Measurements from ENCODE around the gene APPL2. TPM values are rescaled to one million over a fixed set of nuclear protein-coding genes. Genes with fewer than 3 reads are reported as not detected.

The APPL2 gene
- total RNA-seq, 1 experiment from 2014 or later: 16.1 TPM

DNA sequence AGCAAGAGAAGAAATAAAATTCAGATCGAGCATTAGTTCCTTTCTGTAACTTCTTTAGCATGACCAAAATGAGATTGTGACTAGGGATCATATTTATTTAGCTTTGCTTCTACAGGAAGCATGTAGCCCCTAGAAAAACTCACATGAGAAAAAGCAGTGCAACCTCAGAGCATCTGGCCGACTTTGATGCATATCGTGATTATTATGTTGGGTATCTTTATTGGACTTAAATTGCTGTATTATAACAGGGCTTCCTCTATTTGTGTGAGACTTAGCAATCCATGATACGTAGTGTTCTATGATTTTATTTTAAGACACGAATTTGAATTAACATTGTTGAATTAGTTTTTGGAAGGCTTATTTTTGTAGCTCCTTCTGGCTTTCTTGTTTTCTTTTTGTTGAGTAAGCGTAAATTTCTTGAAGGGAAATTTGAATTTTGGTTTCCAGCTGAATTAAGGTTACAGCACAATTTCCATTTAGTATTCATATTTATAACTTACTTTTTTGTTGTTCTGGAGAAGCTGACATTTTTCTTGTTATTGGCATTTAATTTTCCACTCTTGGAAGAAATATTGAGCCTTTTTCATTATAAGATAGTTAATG lies 94.6 kb downstream of the APPL2 start (continued):
- TF ChIP-seq, protein P1, sequence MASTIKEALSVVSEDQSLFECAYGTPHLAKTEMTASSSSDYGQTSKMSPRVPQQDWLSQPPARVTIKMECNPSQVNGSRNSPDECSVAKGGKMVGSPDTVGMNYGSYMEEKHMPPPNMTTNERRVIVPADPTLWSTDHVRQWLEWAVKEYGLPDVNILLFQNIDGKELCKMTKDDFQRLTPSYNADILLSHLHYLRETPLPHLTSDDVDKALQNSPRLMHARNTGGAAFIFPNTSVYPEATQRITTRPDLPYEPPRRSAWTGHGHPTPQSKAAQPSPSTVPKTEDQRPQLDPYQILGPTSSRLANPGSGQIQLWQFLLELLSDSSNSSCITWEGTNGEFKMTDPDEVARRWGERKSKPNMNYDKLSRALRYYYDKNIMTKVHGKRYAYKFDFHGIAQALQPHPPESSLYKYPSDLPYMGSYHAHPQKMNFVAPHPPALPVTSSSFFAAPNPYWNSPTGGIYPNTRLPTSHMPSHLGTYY (CRISPR knock-in tag; IDR thresholded peaks at IDR 0.05): no peak
- TF ChIP-seq HMGA2 (CRISPR knock-in tag; IDR thresholded peaks at IDR 0.05): no peak

DNA sequence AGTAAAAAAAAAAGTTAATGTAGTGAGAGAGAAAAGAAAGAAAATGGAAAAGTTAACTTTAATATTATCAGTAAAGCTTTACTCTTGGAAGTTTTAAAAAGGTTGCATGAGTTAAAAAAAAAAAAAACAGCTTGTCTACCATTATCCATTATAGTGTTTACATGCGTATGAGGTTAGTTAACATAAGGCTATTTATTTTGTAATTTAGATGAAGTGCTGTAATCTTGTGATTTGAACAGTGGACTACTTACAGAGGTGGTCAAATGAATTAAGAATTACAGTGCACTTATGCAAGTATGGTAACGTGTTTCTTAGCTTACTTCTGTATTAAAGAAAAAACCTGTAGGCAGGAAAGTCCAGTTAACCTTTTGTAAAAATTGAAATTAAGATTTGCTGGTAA lies 97.7 kb downstream of the APPL2 start:
- CTCF ChIA-PET: no interaction called here
- Mint-ChIP-seq H3K27ac (no peak overlapping the region), H3K9me3 (no peaks in the 10 kb centered on the region), H3K4me1 (no peaks in the 10 kb centered on the region), H3K4me3 (no peak overlapping the region), H3K36me3 (peaks cover 51% of the 10 kb centered on the region), H3K27me3 (ENCODE audit: low read depth) (no peaks in the 10 kb centered on the region)
- DNase-seq (ENCODE audit: low spot score) (no peak), ATAC-seq (no peak)
- POLR2A ChIA-PET: no interaction called here
- TF ChIP-seq NR3C1 (CRISPR knock-in tag; conservative IDR thresholded peaks at IDR 0.05; ENCODE audit: low read depth) (no peak), NR2C2 (CRISPR knock-in tag; IDR thresholded peaks at IDR 0.05) (no peak), ZNF671 (CRISPR knock-in tag; IDR thresholded peaks at IDR 0.05) (no peak), SMAD3 (CRISPR knock-in tag; IDR thresholded peaks at IDR 0.05; ENCODE audit: borderline replicate concordance) (no peak), RELA (CRISPR knock-in tag; IDR thresholded peaks at IDR 0.05; ENCODE audit: borderline replicate concordance) (no peak), ATF1 (CRISPR knock-in tag; IDR thresholded peaks at IDR 0.05) (no peak), JUN (CRISPR knock-in tag; IDR thresholded peaks at IDR 0.05) (no peak), HMGA2 (CRISPR knock-in tag; IDR thresholded peaks at IDR 0.05) (no peak), ZNF416 (CRISPR knock-in tag; IDR thresholded peaks at IDR 0.05) (no peak), GABPB1 (CRISPR knock-in tag; IDR thresholded peaks at IDR 0.05) (no peak)
- TF ChIP-seq, protein P2, sequence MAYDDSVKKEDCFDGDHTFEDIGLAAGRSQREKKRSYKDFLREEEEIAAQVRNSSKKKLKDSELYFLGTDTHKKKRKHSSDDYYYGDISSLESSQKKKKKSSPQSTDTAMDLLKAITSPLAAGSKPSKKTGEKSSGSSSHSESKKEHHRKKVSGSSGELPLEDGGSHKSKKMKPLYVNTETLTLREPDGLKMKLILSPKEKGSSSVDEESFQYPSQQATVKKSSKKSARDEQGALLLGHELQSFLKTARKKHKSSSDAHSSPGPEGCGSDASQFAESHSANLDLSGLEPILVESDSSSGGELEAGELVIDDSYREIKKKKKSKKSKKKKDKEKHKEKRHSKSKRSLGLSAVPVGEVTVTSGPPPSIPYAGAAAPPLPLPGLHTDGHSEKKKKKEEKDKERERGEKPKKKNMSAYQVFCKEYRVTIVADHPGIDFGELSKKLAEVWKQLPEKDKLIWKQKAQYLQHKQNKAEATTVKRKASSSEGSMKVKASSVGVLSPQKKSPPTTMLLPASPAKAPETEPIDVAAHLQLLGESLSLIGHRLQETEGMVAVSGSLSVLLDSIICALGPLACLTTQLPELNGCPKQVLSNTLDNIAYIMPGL (CRISPR knock-in tag; IDR thresholded peaks at IDR 0.05): no peak
- TF ChIP-seq, protein P3, sequence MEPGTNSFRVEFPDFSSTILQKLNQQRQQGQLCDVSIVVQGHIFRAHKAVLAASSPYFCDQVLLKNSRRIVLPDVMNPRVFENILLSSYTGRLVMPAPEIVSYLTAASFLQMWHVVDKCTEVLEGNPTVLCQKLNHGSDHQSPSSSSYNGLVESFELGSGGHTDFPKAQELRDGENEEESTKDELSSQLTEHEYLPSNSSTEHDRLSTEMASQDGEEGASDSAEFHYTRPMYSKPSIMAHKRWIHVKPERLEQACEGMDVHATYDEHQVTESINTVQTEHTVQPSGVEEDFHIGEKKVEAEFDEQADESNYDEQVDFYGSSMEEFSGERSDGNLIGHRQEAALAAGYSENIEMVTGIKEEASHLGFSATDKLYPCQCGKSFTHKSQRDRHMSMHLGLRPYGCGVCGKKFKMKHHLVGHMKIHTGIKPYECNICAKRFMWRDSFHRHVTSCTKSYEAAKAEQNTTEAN (CRISPR knock-in tag; IDR thresholded peaks at IDR 0.05): no peak
- TF ChIP-seq, protein P4, sequence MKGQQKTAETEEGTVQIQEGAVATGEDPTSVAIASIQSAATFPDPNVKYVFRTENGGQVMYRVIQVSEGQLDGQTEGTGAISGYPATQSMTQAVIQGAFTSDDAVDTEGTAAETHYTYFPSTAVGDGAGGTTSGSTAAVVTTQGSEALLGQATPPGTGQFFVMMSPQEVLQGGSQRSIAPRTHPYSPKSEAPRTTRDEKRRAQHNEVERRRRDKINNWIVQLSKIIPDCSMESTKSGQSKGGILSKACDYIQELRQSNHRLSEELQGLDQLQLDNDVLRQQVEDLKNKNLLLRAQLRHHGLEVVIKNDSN (CRISPR knock-in tag; IDR thresholded peaks at IDR 0.05): no peak
- TF ChIP-seq, protein P5, sequence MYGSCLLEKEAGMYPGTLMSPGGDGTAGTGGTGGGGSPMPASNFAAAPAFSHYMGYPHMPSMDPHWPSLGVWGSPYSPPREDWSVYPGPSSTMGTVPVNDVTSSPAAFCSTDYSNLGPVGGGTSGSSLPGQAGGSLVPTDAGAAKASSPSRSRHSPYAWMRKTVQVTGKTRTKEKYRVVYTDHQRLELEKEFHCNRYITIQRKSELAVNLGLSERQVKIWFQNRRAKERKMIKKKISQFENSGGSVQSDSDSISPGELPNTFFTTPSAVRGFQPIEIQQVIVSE (CRISPR knock-in tag; IDR thresholded peaks at IDR 0.05; ENCODE audit: borderline replicate concordance): no peak
- TF ChIP-seq, protein P6, sequence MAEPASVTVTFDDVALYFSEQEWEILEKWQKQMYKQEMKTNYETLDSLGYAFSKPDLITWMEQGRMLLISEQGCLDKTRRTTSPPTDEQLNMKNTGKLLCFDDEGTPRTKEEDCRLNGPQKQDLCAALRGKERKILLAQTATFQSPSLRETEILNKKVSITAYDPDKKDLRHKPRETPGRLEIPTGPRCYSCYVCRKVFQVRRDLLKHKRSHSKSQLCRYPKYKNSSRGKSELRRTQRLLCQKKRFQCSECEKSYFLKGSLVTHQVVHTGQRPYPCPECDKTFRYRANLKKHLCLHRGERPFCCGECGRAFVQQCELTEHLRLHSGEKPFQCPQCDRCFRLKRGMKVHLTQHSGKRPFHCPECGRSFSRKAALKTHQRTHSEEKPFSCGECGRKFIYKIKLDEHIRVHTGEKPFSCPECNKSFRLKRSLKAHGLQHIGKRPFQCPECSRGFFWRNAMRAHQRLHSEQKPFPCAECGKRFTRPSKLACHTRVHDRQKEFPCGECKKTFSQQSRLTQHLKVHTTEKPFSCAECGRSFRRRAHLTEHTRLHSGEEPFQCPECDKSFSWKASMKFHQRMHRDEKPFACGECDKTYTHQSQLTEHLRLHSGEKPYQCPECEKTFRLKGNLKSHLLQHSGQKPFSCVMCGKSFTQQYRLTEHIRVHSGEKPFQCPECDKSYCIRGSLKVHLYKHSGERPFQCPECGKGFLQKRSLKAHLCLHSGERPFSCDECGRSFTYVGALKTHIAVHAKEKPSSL (CRISPR knock-in tag; conservative IDR thresholded peaks at IDR 0.05): no peak
- TF ChIP-seq, protein P7, sequence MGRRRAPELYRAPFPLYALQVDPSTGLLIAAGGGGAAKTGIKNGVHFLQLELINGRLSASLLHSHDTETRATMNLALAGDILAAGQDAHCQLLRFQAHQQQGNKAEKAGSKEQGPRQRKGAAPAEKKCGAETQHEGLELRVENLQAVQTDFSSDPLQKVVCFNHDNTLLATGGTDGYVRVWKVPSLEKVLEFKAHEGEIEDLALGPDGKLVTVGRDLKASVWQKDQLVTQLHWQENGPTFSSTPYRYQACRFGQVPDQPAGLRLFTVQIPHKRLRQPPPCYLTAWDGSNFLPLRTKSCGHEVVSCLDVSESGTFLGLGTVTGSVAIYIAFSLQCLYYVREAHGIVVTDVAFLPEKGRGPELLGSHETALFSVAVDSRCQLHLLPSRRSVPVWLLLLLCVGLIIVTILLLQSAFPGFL (CRISPR knock-in tag; IDR thresholded peaks at IDR 0.05; ENCODE audit: borderline replicate concordance): no peak
- TF ChIP-seq, protein P8, sequence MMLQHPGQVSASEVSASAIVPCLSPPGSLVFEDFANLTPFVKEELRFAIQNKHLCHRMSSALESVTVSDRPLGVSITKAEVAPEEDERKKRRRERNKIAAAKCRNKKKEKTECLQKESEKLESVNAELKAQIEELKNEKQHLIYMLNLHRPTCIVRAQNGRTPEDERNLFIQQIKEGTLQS (CRISPR knock-in tag; conservative IDR thresholded peaks at IDR 0.05): no peak
- TF ChIP-seq, protein P9, sequence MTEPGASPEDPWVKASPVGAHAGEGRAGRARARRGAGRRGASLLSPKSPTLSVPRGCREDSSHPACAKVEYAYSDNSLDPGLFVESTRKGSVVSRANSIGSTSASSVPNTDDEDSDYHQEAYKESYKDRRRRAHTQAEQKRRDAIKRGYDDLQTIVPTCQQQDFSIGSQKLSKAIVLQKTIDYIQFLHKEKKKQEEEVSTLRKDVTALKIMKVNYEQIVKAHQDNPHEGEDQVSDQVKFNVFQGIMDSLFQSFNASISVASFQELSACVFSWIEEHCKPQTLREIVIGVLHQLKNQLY (CRISPR knock-in tag; IDR thresholded peaks at IDR 0.05): no peak
